Activated CD8-positive, alpha-beta T cell treated with anti-CD3 and anti-CD28 coated beads, Interleukin-2, amount 10 ng/mL, durations not matched to agents 7 days and 5 days (primary cell): ENCODE measurements around the gene TOMT. TPM values are rescaled to one million over a fixed set of nuclear protein-coding genes. Genes with fewer than 3 reads are reported as not detected.

Experiments
- ATAC-seq: fragments of 150-1000 bp; cut with Tn5 transposase; one replicate; pipeline ENCODE4 v1.10.0; 2021; ENCODE audit warnings: moderate library complexity
- CTCF ChIA-PET: fragments of 350-600 bp; sonication (Branson Sonifier 250); formaldehyde crosslinking; loops from one replicate; lab custom pipeline; 2021; ENCODE audit warnings: antibody characterized with exemption; lab: Charles Lee
- POLR2A ChIA-PET: fragments of 350-600 bp; sonication (Branson Sonifier 250); formaldehyde crosslinking; loops from one replicate; lab custom pipeline; 2021; ENCODE audit warnings: antibody characterized with exemption; lab: Charles Lee
- DNase-seq: peaks from one replicate; pipeline ENCODE4 v3.0.0-alpha.2; 2020
- H3K27ac Mint-ChIP-seq: one replicate; pipeline ENCODE4 v1.8.0; 2021; ENCODE audit warnings: mild to moderate bottlenecking, mixed read lengths
- H3K27me3 Mint-ChIP-seq: one replicate; pipeline ENCODE4 v1.8.0; 2021; ENCODE audit warnings: low read depth, mixed read lengths
- H3K36me3 Mint-ChIP-seq: one replicate; pipeline ENCODE4 v1.8.0; 2021; ENCODE audit warnings: low read depth, mixed read lengths
- H3K4me1 Mint-ChIP-seq: one replicate; pipeline ENCODE4 v1.8.0; 2021; ENCODE audit warnings: low read depth, mixed read lengths
- H3K4me3 Mint-ChIP-seq: one replicate; pipeline ENCODE4 v1.8.0; 2021; ENCODE audit warnings: mild to moderate bottlenecking, mixed read lengths
- H3K9me3 Mint-ChIP-seq: one replicate; pipeline ENCODE4 v1.8.0; 2022; ENCODE audit warnings: mixed read lengths; ENCODE audit not compliant: insufficient read depth
- total RNA-seq, 2 experiments: library from RNA; stranded (reverse); gene quantifications; one replicate each; pipeline ENCODE4 v1.2.3, GENCODE V29; 2021

Gene TOMT, protein sequence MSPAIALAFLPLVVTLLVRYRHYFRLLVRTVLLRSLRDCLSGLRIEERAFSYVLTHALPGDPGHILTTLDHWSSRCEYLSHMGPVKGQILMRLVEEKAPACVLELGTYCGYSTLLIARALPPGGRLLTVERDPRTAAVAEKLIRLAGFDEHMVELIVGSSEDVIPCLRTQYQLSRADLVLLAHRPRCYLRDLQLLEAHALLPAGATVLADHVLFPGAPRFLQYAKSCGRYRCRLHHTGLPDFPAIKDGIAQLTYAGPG
- not detected for total RNA-seq

GRCh38 chr11:72105888-72106287 is at the start of gene TOMT:
Gene TOMT (plus strand): TSS chr11:72105924. CDS start chr11:72105952, 28 bp downstream.
- Mint-ChIP-seq H3K4me3 (no peak within 1 kb of the TSS), H3K36me3 (peaks cover 23% of the 10 kb centered on the region), H3K27me3 (no peaks in the 10 kb centered on the region), H3K27ac (no peak within 1 kb of the TSS), H3K4me1 (peaks cover 30% of the 10 kb centered on the region), H3K9me3 (no peaks in the 10 kb centered on the region)
- ATAC-seq = no peak
- ChIA-PET CTCF (interaction anchor here (0.8 to 1.8 kb wide), 3 partner anchors 14 to 81 kb away, joined by 4 read pairs; no protein-coding TSS in a partner anchor), POLR2A (interaction anchor here (0.7 to 1.4 kb wide), 2 partner anchors 11 to 1027 kb away, joined by 3 read pairs; no protein-coding TSS in a partner anchor)
- DNase-seq = no peak

GRCh38 chr11:72058416-72059034 is 47.2 kb upstream of the TOMT start:
- Mint-ChIP-seq H3K36me3 (peaks cover 23% of the 10 kb centered on the region), H3K4me1 (peaks cover 9% of the 10 kb centered on the region), H3K4me3 (no peak overlapping the region), H3K9me3 (no peaks in the 10 kb centered on the region), H3K27me3 (no peaks in the 10 kb centered on the region), H3K27ac (no peak overlapping the region)
- DNase-seq (no peak), ATAC-seq (no peak)
- CTCF ChIA-PET = interaction anchor here (1.2 kb wide), 1 partner anchor 18 kb away, joined by 3 read pairs; no protein-coding TSS in a partner anchor
- POLR2A ChIA-PET = interaction anchor here (0.6 kb wide), 1 partner anchor 18 kb away, joined by 4 read pairs; no protein-coding TSS in a partner anchor

DNA sequence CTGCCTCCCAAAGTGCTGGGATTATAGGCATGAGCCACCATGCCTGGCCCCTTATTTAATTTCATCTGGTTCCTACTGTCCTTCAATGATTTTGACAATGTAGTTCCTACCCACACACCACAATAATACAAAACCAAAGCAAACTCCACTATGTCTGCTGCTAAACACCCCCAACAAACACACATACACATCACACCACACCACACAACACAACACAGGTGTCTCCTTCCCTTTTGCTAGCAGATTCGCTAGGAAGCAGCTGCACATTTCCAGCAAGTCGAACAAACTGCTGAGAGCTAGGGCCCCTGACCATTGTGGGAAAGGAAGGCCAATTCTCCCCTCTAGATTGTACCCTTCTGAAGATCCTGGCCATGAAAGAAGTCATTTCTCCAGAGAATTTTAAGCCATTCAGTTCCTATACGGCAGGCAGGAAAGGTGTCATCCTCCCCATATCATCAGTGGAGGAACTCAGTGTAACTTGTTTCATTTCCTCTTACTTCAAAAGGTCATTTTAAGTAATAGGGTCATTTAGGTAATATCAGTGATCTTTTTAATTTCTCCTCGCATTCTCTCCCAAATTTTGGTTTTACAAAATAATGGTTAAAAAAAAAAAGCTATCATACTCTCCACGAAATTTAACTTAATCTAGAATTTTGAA is 43.9 kb upstream of the TOMT start:
- H3K27me3 Mint-ChIP-seq = no peaks in the 10 kb centered on the region
- CTCF ChIA-PET = interaction anchor here (1.1 kb wide), 1 partner anchor 11 kb away, joined by 4 read pairs; no protein-coding TSS in a partner anchor
- H3K36me3 Mint-ChIP-seq = peaks cover 32% of the 10 kb centered on the region
- POLR2A ChIA-PET = interaction anchor here (0.6 to 0.7 kb wide), 2 partner anchors 145 to 353 kb away, joined by 3 read pairs; no protein-coding TSS in a partner anchor
- H3K4me1 Mint-ChIP-seq = peaks cover 15% of the 10 kb centered on the region
- no peak overlapping the region for H3K4me3 Mint-ChIP-seq
- no peak for ATAC-seq
- H3K27ac Mint-ChIP-seq = peak overlapping the region; percentile 32
- DNase-seq = no peak
- no peaks in the 10 kb centered on the region for H3K9me3 Mint-ChIP-seq

GRCh38 chr11:72066855-72067254 is 38.9 kb upstream of the TOMT start:
- CTCF ChIA-PET = interaction anchor here (1.7 to 2.0 kb wide), 2 partner anchors 42 to 88 kb away, joined by 3 to 12 read pairs; no protein-coding TSS in a partner anchor
- no peak for ATAC-seq
- no peak overlapping the region for H3K27ac Mint-ChIP-seq
- peaks cover 45% of the 10 kb centered on the region for H3K36me3 Mint-ChIP-seq
- no peaks in the 10 kb centered on the region for H3K27me3 Mint-ChIP-seq
- POLR2A ChIA-PET = no interaction called here
- H3K4me3 Mint-ChIP-seq = no peak overlapping the region
- peaks cover 40% of the 10 kb centered on the region for H3K4me1 Mint-ChIP-seq
- no peaks in the 10 kb centered on the region for H3K9me3 Mint-ChIP-seq
- DNase-seq = no peak

DNA sequence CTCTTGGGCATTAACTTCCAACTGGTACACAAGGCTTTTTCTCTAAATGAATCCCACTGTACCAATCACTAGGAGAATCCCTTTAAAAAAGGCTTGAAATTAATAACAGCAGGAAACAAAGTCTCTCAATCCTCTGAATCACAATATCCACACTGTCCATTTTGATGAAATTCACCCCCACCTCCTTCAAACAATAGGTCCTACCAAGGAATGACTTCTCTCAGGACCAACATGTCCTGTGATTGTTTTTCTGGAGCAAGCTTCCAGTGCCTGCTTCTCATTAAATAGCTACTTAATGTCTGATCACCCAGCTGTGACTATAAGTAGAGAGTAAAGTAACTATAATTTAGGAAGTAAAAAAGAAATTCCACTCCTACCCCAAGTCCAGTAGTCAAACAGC is 38.5 kb upstream of the TOMT start:
- Mint-ChIP-seq H3K4me1 (peaks cover 43% of the 10 kb centered on the region), H3K27ac (no peak overlapping the region), H3K9me3 (no peaks in the 10 kb centered on the region), H3K27me3 (no peaks in the 10 kb centered on the region), H3K36me3 (peaks cover 44% of the 10 kb centered on the region), H3K4me3 (no peak overlapping the region)
- ChIA-PET CTCF (interaction anchor here (1.7 to 2.0 kb wide), 2 partner anchors 43 to 88 kb away, joined by 3 to 12 read pairs; no protein-coding TSS in a partner anchor), POLR2A (no interaction called here)
- DNase-seq (no peak), ATAC-seq (no peak)

GRCh38 chr11:72067676-72068075 is 38.0 kb upstream of the TOMT start:
- CTCF ChIA-PET = interaction anchor here (1.7 to 2.0 kb wide), 2 partner anchors 43 to 89 kb away, joined by 3 to 12 read pairs; no protein-coding TSS in a partner anchor
- no peak overlapping the region for H3K27ac Mint-ChIP-seq
- no peaks in the 10 kb centered on the region for H3K27me3 Mint-ChIP-seq
- DNase-seq = no peak
- ATAC-seq = no peak
- H3K36me3 Mint-ChIP-seq = peaks cover 42% of the 10 kb centered on the region
- H3K4me1 Mint-ChIP-seq = peaks cover 47% of the 10 kb centered on the region
- no peak overlapping the region for H3K4me3 Mint-ChIP-seq
- POLR2A ChIA-PET = no interaction called here
- H3K9me3 Mint-ChIP-seq = no peaks in the 10 kb centered on the region

DNA sequence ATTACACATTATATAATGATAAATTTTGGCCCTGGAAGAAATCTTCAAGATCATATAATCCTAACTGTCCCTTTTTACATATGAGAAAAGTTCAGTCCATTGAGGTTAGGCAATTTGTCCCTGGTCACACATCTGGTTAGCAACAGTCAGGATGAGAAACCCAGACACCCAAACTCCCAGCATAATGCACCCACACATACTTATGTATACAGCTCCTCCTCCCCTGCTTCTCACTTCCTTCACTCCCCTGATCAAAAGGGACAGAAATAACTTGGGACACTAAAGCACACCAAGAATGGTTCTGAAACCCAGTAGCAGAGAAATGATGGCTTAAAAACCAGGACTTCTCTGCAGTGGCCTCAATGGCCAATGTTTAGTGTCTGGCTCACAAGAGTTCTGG is 36.5 kb upstream of the TOMT start:
- ATAC-seq = no peak
- H3K36me3 Mint-ChIP-seq = peaks cover 51% of the 10 kb centered on the region

DNA sequence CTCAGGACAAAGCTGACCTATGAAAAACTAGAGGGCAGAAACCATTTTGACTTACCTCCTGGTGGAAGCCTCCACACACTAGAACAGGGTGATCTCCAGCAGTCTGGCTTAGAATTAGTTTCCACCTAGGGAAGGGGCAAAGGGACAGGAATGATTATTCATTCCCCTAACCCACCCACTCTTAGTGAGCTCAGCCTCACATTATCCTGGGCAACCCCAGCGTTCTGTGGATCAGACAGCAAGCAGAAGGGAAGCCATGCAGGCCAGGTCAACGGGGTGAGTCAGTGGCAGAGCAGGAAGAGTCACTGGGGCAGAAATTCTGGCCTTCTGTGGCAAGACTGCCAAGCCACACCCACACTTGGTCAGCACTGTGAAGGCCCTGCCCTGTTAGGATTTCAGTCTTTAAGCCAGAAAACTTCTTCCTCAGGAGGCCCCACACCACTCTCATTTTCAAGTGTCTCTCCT is 35.9 kb upstream of the TOMT start:
- ATAC-seq = no peak
- POLR2A ChIA-PET = interaction anchor here (0.7 to 1.0 kb wide), 3 partner anchors 29 to 142 kb away, joined by 3 read pairs; partner anchors contain the start of gene XNDC1N
- Mint-ChIP-seq H3K36me3 (peaks cover 53% of the 10 kb centered on the region), H3K27me3 (no peaks in the 10 kb centered on the region), H3K4me3 (no peak overlapping the region), H3K27ac (no peak overlapping the region), H3K4me1 (peaks cover 57% of the 10 kb centered on the region), H3K9me3 (no peaks in the 10 kb centered on the region)
- DNase-seq = no peak
- CTCF ChIA-PET = interaction anchor here (1.0 to 2.0 kb wide), 3 partner anchors 21 to 74 kb away, joined by 3 to 8 read pairs (median 6); no protein-coding TSS in a partner anchor

More for the DNA sequence above, 36.5 kb upstream of the TOMT start:
- no peaks in the 10 kb centered on the region for H3K27me3 Mint-ChIP-seq
- H3K9me3 Mint-ChIP-seq = no peaks in the 10 kb centered on the region
- peaks cover 55% of the 10 kb centered on the region for H3K4me1 Mint-ChIP-seq
- POLR2A ChIA-PET = interaction anchor here (0.7 kb wide), 1 partner anchor 40 kb away, joined by 3 read pairs; no protein-coding TSS in a partner anchor
- CTCF ChIA-PET = interaction anchor here (0.7 to 2.0 kb wide), 3 partner anchors 9 to 431 kb away, joined by 3 to 8 read pairs (median 4); no protein-coding TSS in a partner anchor
- no peak overlapping the region for H3K27ac Mint-ChIP-seq
- DNase-seq = no peak
- H3K4me3 Mint-ChIP-seq = no peak overlapping the region

DNA sequence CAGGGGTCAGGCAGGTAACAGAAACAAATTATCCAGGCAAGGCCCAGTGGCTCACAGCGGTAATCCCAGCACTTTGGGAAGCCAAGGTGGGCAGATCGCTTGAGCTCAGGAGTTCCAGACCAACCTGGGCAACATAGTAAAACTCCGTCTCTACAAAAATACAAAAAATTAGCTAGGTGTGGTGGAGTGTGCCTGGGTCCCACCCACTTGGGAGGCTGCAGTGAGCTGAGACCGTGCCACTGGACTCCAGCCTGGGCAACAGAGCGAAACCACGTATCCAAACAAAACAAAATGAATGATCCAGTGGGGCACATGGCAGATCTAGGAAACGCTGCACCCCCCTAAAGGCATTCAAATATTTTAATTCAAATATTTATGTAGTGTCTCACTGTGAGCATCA is 35.2 kb upstream of the TOMT start:
- CTCF ChIA-PET = interaction anchor here (1.0 to 2.0 kb wide), 3 partner anchors 21 to 73 kb away, joined by 3 to 8 read pairs (median 6); no protein-coding TSS in a partner anchor
- H3K27ac Mint-ChIP-seq = peak overlapping the region; percentile 48
- H3K9me3 Mint-ChIP-seq = no peaks in the 10 kb centered on the region
- peaks cover 56% of the 10 kb centered on the region for H3K36me3 Mint-ChIP-seq
- DNase-seq (no peak), ATAC-seq (no peak)
- no peaks in the 10 kb centered on the region for H3K27me3 Mint-ChIP-seq
- peaks cover 61% of the 10 kb centered on the region for H3K4me1 Mint-ChIP-seq
- H3K4me3 Mint-ChIP-seq = no peak overlapping the region
- POLR2A ChIA-PET = interaction anchor here (0.9 to 1.6 kb wide), 3 partner anchors 9 to 142 kb away, joined by 3 read pairs; partner anchors contain the start of gene XNDC1N

DNA sequence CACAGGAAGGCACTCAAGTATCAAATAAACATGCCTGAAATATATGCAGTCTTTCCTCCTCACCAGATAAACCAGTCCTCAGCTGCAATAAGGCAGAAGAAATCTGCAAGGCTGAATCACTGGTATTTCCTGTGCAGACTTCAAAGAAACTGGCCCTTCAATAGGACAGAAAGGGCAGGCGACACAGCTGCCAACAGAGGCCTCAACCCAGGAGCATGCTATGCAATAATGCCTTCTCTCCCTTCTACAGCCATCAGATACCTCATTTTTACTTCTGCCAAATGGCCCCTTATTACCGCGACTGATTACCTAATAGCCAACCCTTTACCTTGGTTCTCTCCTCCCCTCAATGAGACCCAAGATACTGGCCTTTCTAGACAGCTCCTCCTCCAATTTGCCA is 33.4 kb upstream of the TOMT start:
- Mint-ChIP-seq H3K27ac (no peak overlapping the region), H3K4me3 (no peak overlapping the region), H3K9me3 (no peaks in the 10 kb centered on the region), H3K4me1 (peaks cover 65% of the 10 kb centered on the region), H3K27me3 (no peaks in the 10 kb centered on the region), H3K36me3 (peaks cover 55% of the 10 kb centered on the region)
- POLR2A ChIA-PET = no interaction called here
- DNase-seq (no peak), ATAC-seq (no peak)
- CTCF ChIA-PET = interaction anchor here (0.9 to 1.2 kb wide), 2 partner anchors 13 to 72 kb away, joined by 3 read pairs; no protein-coding TSS in a partner anchor

GRCh38 chr11:72075109-72075508 is 30.6 kb upstream of the TOMT start:
- Mint-ChIP-seq H3K4me3 (no peak overlapping the region), H3K36me3 (peaks cover 48% of the 10 kb centered on the region), H3K27me3 (no peaks in the 10 kb centered on the region), H3K27ac (peak overlapping the region; percentile 43), H3K4me1 (peaks cover 63% of the 10 kb centered on the region), H3K9me3 (no peaks in the 10 kb centered on the region)
- ATAC-seq = no peak
- ChIA-PET CTCF (interaction anchor here (1.0 to 2.8 kb wide), 2 partner anchors 49 to 69 kb away, joined by 3 to 9 read pairs; no protein-coding TSS in a partner anchor), POLR2A (no interaction called here)
- no peak for DNase-seq
